ENCODE data around the gene DEF6.
A peak's percentile ranks its signal among the peaks of the same experiment; 100 is the strongest.
"Not testable (repeated sequence)": the region's sequence is repeated elsewhere in the genome, so short reads cannot be mapped to it uniquely, and the experiment has no call there.

DEF6 gene

DNA sequence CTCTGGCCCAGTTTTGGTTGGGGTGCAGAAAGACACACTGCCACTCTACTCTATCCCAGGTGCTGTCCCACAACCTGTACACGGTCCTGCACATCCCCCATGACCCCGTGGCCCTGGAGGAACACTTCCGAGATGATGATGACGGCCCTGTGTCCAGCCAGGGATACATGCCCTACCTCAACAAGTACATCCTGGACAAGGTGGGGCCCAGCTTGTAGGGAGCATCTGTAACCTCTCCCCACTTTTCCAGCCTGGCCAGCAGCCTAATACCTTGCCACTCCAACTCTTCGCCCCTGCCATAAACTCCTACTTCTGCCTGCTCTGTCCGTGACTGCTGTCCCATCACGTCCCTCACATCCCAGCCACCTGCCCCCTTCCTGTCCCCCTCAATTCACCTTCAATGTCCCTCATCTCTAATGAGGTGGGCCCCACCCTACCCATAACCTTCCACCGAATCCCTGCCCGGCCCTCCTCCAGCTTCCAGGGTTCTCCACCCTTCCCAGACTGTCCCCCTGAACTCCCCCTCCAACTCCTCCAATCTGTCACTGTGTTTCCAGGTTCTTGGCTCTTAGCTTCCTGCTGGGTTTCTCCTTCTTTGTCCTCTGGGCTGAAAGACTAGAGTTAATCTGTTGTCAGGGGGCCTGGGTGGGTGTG is 12.1 kb downstream of the DEF6 start:
- DNase-seq (ENCODE audit: low read depth in 4 of 4, low spot score in 1 of 4): no peak

DNA sequence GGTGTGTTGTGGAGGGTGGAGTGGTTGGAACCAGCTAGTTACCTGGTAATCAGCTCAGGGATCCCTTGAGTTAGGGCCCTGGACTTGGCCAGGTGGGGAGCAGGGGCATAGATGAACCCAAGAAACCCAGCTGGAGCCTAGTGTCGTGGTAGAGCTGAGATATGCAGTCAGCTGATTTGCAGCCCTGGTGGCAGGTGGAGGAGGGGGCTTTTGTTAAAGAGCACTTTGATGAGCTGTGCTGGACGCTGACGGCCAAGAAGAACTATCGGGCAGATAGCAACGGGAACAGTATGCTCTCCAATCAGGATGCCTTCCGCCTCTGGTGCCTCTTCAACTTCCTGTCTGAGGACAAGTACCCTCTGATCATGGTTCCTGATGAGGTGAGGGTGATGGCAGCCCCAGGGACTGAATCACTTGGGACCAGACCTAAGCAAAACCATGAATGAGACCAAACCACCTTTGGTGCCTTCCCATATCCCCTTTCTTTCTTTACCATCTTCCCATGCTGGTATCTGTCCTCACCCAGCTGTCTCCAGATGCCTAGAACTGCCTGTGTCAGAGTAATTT is 12.7 kb downstream of the DEF6 start:
- DNase-seq (ENCODE audit: low read depth in 4 of 4, low spot score in 1 of 4): no peak

DNA sequence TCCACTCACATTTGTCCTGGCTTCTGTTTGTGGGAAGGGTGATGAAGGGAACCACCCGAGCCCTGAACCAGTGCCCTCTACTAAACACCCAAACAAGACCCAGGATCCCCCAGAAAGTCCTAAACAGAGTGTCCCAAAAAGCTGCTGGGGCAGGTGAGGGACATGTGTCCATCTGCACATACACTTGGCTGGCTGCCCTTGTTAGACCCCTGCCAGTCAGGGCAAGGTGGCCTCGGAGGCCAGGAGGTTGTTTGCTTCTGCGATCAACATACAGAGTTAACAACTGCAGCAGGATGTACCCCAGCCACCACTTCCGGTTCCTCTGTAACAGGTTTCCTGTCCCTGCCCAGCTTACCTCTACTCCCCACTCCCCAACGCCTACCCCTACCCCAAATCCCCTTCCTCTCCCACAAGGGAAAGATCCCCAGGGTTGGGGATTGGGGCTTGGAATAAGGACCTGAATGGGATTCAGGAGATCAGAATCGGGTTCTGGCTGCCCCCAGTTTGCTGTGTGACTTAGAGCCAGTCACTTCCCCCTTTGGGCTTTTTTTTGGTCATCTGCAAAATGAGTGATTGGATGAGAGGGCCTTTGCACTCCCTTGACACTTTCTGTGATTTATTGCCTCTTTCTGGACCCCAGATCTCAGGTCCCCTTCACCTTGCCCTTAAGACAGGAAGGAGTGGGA is 13.9 kb downstream of the DEF6 start:
- no peak for DNase-seq (ENCODE audit: low read depth in 4 of 4, low spot score in 1 of 4)

DNA sequence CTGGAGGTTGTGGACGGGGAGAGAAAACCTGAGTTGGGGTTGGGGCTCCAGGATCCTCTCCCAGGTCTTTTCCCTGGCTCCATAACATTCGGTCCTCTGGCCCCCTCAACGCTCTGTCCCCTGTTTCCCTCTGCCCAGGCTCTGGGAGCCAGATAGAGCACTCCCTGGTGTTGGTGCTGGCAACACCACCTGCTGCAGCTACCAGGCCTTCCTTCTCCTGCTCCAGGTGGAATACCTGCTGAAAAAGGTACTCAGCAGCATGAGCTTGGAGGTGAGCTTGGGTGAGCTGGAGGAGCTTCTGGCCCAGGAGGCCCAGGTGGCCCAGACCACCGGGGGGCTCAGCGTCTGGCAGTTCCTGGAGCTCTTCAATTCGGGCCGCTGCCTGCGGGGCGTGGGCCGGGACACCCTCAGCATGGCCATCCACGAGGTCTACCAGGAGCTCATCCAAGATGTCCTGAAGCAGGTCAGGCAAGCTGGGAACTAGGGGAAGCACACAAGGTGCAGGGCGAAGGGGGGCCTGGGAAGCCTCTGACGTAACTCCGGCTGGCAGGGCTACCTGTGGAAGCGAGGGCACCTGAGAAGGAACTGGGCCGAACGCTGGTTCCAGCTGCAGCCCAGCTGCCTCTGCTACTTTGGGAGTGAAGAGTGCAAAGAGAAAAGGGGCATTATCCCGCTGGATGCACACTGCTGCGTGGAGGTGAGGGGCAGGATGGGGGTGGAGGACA is 14.6 kb downstream of the DEF6 start:
- no peak for DNase-seq (ENCODE audit: low read depth in 4 of 4, low spot score in 1 of 4)

DNA sequence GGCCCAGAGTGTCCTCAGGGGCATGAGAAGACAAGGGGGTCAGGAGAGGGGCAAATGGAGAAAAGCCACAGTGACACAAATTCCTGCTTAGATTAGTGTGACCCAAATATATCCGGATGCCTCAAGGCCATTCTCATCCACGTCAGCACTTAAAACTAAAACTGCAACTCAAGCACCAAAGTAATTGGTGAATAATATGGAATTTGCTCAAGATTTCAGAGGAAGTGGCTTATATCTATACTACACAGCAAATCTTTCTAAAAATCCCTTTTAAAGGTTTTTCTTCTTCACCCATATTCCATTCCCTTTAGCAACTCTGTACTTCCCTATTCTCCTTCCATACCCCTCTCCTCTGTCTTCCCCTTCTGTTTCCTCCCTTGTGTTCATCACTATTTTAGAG is 15.2 kb downstream of the DEF6 start:
- DNase-seq (ENCODE audit: low read depth in 4 of 4, low spot score in 1 of 4): no peak

DNA sequence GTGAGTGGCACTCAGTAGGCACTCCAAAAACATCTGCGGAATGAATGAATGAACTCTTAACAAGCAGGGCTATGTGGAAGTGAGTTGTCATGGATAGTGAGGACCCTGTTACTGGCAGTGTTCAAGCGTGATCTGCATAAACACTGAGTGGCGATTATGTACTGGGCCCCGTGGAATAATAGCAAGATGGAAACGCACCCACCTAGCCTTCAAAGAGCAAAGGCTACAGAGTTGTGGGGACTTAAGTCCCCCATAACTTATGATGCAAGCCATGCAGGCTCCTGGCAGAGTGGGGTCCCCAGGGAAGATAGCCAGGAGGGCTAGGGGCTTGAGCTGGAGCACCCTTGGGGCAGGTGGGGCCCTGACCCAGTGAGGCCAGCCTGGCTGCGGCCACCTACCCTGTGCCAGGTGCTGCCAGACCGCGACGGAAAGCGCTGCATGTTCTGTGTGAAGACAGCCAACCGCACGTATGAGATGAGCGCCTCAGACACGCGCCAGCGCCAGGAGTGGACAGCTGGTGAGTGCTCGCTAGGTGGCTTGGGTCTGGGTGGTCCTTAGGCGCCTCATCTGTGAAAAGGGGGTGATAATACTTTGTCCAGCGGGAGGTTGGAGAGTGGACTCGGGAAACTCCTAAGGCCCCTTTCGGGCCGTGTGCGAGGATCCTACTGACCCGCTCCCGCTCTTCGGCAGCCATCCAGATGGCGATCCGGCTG is 20.0 kb downstream of the DEF6 start:
- no peak for DNase-seq (ENCODE audit: low read depth in 4 of 4, low spot score in 1 of 4)

DNA sequence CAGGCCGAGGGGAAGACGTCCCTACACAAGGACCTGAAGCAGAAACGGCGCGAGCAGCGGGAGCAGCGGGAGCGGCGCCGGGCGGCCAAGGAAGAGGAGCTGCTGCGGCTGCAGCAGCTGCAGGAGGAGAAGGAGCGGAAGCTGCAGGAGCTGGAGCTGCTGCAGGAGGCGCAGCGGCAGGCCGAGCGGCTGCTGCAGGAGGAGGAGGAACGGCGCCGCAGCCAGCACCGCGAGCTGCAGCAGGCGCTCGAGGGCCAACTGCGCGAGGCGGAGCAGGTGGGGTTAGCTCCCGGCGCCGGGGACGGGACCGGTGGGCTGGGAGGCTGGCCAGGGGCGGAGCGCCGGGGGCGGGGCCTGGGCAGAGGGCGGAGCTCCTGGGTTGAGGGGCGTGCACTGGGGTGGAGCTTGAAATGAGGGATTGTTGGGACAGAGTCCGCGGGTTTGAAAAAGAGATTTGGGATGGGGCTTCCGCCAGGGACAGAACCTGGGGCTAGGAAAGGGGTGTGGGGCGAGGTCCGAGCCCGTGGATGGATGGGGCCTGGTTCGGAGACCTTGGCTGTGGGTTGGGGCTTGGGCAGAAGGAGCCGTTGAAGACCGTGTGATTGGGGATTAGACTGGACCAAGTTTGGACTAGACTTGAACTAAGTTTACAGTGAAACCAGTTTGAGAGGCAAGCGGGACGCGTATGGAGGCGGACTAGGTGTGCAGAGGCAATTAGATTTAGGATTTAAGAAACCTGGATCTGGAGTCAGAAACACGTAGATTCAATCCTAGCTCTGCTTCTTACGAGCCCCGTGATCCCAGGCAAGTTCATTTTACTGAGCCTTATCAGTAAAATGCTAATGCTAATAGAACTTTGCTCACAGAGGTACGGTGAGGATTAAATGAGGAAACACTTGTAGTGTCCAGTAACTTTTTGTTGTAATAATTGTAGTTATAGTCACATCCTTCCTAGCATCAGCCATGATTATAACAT is 20.9 kb downstream of the DEF6 start:
- no peak for DNase-seq (ENCODE audit: low read depth in 4 of 4, low spot score in 1 of 4)

DNA sequence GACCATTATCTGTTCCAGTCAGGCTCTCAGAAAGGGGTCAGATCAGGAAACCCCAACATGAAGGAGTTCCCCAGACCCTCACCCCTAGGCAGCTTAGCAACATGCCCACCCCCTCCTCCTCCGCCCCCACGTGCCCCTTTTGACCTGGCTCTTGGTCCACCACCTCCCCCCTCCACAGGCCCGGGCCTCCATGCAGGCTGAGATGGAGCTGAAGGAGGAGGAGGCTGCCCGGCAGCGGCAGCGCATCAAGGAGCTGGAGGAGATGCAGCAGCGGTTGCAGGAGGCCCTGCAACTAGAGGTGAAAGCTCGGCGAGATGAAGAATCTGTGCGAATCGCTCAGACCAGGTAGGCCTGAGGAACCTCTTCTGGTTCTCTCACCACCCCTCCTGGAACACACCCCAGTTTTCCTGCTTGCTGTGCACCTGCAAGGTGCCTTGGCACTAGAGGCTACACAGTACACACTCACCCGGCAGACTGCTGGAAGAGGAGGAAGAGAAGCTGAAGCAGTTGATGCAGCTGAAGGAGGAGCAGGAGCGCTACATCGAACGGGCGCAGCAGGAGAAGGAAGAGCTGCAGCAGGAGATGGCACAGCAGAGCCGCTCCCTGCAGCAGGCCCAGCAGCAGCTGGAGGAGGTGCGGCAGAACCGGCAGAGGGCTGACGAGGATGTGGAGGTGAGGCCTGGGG is 21.9 kb downstream of the DEF6 start:
- no peak for DNase-seq (ENCODE audit: low read depth in 4 of 4, low spot score in 1 of 4)

DNA sequence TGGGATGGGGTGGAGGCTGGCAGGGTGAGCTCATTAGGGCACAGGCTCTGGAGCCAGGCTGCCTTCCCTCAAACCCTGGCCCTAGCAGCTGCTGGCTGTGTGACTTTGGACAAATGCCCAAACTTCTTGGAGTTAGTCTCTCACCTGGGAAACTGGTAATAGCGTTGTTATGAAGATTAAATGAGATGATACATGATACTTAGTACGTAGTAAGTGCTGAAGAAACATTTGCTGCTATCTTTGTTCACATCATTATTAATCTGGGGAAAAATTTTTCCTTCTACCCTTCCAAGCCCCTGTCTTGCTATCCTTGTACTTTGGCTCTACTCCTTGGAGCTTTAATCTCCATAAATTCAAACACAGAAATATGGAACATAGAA is 22.4 kb downstream of the DEF6 start:
- DNase-seq (ENCODE audit: low read depth in 4 of 4, low spot score in 1 of 4): no peak

DNA sequence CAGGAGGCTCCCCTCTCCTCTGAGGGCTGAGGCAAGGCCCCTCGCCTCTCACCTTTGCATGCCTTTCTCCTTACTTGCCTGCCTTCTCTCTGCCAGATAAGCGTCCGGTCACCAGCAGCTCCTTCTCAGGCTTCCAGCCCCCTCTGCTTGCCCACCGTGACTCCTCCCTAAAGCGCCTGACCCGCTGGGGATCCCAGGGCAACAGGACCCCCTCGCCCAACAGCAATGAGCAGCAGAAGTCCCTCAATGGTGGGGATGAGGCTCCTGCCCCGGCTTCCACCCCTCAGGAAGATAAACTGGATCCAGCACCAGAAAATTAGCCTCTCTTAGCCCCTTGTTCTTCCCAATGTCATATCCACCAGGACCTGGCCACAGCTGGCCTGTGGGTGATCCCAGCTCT is 23.5 kb downstream of the DEF6 start:
- no peak for DNase-seq (ENCODE audit: low read depth in 4 of 4, low spot score in 1 of 4)

DNA sequence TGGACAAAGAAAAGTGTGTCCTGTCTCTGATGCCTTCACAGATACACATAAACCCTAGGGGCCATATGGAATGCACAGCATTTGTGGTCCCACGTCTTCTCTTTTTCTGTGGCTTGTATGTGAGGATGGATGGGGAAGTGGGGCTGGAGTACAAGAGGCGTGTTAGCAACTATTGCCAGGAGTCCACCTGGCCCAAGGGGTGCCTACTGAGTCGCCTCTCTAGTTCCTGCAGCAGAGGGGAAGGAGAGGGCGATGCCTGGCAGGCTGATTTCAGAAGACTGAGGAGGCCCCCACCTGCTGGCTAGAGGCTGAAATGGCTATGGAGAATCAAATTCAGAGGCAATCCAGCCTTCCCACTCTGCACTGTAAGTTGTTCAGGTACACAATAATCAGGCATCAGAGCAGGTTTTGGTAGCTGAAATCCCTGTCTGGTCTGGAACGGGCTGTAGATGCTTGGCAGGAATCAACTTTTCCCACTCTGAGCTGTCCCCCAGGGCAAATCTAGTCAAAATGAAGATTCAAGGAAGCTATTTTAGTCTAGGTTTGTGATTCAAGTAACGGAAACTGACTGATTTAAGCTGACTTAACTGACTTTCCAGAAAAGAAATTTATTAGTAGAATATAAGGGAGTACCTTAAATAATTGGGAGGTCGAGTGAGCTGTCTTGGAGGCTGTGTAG is 29.9 kb downstream of the DEF6 start:
- DNase-seq (ENCODE audit: low read depth in 4 of 4, low spot score in 1 of 4): peak in 3 of 4 experiments; percentile 44 to 62 (median 60)

DNA sequence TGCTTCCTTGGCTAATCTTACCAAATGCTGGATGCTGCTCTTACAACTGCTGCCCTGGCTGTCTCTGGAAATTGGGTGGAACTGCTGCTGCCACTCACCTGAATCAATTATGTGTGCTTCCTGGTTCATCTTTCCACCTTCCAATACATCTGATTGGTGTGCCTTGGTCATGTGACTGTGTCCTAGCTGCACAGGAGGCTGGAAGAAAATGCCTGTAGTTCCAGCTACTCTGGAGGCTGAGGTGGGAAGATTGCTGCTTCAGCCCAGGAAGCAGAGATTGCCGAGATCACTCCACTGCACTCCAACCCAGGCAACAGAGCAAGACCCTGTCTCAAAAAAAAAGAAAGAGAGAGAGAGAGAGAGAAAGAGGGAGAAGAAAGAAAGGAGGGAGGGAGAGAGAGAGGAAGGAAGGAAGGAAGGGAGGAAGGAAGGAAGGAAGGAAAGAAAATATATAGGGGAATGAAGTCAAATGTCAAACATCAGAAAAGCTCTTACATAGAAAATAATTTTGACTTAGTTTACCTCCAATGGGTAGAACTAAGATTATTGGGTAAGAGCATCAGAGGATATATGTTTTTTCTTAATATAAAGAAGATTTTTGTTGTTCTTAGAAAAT is 30.6 kb downstream of the DEF6 start:
- no peak for DNase-seq (ENCODE audit: low read depth in 4 of 4, low spot score in 1 of 4)

DNA sequence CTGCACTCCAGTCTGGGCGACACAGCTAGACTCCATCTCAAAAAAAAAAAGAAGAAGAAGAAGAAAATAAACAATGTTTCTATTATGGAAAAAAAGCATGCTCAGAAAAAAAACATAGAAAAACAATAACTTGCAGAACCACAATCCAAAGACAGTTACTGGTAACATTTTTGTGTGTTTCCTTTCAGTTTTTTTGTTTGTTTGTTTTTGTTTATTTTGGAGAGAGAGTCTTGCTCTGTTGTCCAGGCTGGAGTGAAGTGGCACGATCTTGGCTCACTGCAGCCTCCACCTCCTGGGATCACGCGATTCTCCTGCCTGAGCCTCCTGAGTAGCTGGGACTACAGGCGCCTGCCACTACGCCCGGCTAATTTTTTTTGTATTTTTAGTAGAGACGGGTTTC is 31.3 kb downstream of the DEF6 start:
- DNase-seq (ENCODE audit: low read depth in 4 of 4, low spot score in 1 of 4): not testable (repeated sequence)

DNA sequence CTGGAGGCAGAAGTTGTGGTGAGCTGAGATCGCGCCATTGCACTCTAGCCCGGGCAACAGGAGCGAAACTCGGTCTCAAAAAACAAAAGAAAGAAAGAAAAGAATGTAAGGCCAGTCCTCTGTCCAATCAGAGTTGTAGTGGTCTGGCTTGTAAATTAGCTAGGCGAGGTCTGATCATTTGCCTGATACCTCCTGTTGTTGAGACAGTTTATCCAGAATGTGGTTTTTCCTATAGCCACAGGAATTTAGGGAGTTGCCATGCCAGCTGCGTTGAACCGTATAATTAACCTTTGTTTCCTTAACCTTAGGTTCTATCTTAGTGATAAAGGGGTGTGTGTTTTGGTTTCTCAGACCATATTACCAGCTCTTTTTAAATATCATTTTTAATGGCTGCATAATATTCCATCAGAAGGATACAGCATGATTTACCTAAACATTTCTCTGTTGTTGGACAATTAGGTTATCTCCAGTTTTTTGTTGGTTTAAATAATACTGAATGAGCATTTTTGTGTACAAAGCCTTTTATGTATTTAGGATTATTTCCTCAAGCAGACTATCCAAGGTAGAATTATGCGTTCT is 33.0 kb downstream of the DEF6 start:
- DNase-seq (ENCODE audit: low read depth in 4 of 4, low spot score in 1 of 4): no peak

DNA sequence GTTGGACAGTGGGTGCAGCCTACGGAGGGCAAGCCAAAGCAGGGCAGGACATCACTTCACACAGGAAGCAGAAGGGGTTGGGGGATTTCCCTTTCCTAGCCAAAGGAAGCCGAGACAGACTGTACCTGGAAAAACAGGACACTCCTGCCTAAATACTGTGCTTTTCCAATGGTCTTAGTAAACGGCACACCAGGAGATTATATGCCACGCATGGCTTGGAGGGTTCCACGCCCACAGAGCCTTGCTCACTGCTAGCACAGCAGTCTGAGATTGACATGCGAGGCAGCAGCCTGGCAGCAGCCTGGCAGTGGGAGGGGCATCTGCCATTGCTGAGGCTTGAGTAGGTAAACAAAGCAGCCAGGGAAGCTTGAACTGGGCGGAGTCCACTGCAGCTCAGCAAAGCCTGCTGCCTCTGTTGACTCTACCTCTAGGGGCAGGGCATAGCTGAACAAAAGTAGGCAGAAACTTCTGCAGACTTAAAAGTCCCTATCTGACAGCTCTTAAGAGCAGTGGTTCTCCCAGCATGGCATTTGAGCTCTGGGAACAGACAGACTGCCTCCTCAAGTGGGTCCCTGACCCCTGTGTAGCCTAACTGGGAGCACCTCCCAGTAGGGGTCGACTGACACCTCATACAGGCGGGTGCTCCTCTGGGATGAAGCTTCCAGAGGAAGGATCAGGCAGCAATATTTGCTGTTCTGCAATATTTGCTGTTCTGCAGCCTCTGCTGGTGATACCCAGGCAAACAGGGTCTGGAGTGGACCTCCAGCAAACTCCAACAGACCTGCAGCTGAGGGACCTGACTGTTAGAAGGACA is 34.7 kb downstream of the DEF6 start:
- DNase-seq (ENCODE audit: low read depth in 4 of 4, low spot score in 1 of 4): peak in 3 of 4 experiments; percentile 21 to 34 (median 29)

DNA sequence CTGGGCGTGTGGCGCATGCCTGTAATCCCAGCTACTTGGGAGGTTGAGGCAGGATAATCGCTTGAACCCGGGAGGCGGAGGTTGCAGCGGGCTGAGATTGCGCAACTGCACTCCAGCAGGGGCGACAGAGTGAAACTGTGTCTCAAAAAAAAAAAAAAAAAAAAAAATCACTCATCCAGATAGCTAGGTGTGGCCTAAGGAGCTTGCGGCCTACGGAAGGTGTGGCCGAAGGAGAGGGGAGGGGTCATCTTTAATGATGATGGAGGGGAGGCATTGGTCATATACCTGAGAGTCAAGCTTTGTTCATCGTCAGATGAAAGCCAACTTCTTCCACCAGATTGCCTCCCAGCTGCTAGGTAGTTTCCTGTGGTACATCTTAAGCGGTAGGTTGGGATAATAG is 43.9 kb downstream of the DEF6 start:
- no peak for DNase-seq (ENCODE audit: low read depth in 4 of 4, low spot score in 1 of 4)
